SU-DHL-6 (cell line): ENCODE measurements around the gene HGFAC.

ENCODE experiments used
- EZH2phosphoT487 ChIP-seq: fragments of 200-600 bp; sonication (generic), shearing (Covaris generic); conservative IDR thresholded peaks from 2 replicates; pipeline ENCODE4 v1.6.1; 2018; ENCODE audit warnings: mild to moderate bottlenecking, antibody characterized with exemption, low read length, moderate library complexity, mixed read lengths
- TF ChIP-seq, protein P1 (sequence below): fragments of 200-600 bp; sonication (generic); IDR thresholded peaks from one replicate; pipeline ENCODE4 v1.5.1; 2017; ENCODE audit warnings: antibody characterized with exemption, mild to moderate bottlenecking, low read length, moderate library complexity; ENCODE audit not compliant: insufficient read depth, poor library complexity, severe bottlenecking

DNA sequence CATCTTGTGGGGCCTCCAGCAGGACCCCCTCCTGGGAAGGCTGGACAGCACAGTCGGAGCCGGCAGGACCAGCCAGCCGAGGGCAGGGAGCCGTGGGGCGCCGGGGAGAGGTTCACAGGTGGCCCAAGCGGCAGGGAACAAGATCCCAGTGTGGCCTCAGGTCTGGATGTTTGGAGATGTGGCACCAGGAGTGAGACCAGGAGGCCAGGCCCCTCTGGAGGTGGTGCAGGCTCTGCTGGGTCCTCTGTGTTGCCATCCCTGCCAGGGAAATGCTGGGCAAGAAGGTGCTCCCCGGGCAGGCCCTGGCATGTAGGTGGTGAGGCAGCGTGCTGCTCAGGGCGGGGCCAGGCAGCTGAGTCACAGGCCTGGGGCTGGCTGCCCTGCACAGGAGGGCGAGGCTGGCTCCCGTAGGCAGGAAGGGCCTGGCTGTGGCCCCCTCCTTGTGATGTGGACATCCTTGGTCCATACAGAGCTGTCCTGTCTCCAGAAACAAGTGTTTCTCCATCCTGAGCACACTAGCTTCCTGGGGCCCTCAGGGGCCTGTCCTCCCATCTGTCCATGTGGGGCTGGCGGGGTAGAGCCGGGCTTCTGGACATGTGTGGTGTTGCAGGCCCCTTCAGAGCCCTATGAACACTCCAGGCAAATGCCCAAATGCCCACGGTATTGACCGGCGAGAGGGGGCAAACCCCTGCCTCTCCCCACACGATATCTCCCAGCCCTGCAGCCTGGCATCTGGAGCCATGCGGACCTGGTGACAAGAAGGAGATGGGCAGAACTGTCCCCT, 4.8 kb upstream of the HGFAC start:
- TF ChIP-seq, protein P1, sequence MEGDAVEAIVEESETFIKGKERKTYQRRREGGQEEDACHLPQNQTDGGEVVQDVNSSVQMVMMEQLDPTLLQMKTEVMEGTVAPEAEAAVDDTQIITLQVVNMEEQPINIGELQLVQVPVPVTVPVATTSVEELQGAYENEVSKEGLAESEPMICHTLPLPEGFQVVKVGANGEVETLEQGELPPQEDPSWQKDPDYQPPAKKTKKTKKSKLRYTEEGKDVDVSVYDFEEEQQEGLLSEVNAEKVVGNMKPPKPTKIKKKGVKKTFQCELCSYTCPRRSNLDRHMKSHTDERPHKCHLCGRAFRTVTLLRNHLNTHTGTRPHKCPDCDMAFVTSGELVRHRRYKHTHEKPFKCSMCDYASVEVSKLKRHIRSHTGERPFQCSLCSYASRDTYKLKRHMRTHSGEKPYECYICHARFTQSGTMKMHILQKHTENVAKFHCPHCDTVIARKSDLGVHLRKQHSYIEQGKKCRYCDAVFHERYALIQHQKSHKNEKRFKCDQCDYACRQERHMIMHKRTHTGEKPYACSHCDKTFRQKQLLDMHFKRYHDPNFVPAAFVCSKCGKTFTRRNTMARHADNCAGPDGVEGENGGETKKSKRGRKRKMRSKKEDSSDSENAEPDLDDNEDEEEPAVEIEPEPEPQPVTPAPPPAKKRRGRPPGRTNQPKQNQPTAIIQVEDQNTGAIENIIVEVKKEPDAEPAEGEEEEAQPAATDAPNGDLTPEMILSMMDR: no peak
- TF ChIP-seq EZH2phosphoT487: no peak
